ENCODE measurements around the gene CORO2A.
"Not testable (repeated sequence)": the region's sequence is repeated elsewhere in the genome, so short reads cannot be mapped to it uniquely, and the experiment has no call there.

The CORO2A gene

DNA sequence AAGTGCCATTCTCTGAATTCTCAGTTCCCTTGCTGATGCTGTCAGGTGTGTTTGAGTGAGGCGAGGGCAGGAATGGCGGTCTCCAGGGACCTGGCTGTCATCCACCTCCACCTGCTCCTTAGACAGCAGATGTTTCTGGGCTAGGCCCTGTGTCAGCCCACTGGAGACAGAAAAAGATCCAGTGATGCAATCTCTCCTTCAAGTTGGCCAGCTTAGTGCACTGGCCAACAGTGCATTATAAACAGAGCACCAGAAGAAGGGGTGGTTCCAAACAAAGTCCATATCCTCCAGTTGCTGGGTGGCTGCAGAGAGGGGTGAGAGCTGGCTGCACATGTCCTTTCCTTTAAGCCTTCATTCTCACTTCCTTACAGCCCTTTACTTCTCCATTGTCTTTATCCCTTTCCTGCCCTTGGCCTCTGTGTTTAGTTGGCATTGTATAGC, 109.4 kb downstream of the CORO2A start:
- TF ChIP-seq, protein P1, sequence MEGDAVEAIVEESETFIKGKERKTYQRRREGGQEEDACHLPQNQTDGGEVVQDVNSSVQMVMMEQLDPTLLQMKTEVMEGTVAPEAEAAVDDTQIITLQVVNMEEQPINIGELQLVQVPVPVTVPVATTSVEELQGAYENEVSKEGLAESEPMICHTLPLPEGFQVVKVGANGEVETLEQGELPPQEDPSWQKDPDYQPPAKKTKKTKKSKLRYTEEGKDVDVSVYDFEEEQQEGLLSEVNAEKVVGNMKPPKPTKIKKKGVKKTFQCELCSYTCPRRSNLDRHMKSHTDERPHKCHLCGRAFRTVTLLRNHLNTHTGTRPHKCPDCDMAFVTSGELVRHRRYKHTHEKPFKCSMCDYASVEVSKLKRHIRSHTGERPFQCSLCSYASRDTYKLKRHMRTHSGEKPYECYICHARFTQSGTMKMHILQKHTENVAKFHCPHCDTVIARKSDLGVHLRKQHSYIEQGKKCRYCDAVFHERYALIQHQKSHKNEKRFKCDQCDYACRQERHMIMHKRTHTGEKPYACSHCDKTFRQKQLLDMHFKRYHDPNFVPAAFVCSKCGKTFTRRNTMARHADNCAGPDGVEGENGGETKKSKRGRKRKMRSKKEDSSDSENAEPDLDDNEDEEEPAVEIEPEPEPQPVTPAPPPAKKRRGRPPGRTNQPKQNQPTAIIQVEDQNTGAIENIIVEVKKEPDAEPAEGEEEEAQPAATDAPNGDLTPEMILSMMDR (IDR thresholded peaks at IDR 0.05; ENCODE audit: control insufficient read depth, insufficient read depth, low read depth, low read length, missing control alignments), result no peak
- no peak for DNase-seq (ENCODE audit: low read depth)
- H3K4me3 ChIP-seq (ENCODE audit: control insufficient read depth, low read depth, low read length), result no peak overlapping the region

DNA sequence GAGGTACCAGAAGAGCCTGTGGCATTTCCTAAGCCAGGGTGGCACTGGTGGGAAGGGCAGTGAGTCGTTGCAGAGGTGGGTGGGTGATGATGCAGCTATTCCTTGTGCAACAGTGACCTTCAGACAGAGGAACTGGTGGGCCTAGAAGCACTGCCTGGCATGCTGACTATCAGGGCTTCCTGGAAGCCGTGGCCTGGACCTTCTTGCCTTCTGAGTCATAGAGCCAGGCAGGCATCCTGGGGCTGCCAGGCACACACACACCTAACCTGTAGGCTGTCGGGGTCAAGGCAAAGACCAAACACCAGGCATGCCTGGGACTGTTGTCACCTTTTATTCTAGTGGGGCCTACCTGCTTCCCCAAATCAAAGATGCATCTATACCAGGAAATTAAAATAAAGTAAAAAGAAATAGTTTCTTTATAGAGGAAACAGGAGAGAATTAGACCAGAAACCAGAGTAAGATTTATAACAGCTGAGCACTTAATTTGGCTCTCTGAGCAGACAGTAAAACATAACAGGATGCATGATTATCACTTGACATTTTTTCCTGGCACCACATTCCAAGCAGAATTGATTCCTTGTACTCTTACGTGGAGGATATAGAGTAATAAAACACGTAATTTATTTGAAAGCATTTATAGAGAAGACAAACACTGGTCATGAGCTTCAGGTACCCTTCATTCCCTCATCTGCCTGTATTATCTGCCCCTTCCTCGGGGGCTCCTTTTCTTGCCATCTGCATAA, 110.8 kb downstream of the CORO2A start:
- no peak overlapping the region for H3K4me3 ChIP-seq (ENCODE audit: control insufficient read depth, low read depth, low read length)
- TF ChIP-seq, protein P1 (IDR thresholded peaks at IDR 0.05; ENCODE audit: control insufficient read depth, insufficient read depth, low read depth, low read length, missing control alignments), result no peak
- DNase-seq (ENCODE audit: low read depth), result no peak

DNA sequence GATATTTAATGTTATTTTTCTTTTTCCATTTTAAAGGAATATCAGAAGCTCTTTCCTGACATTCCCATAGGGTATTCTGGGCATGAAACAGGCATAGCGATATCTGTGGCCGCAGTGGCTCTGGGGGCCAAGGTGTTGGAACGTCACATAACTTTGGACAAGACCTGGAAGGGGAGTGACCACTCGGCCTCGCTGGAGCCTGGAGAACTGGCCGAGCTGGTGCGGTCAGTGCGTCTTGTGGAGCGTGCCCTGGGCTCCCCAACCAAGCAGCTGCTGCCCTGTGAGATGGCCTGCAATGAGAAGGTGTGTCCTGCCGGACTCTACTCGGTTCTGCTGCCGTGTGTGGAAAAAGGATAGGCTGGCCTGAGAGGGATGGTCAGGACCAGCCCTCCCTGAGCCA, 111.7 kb downstream of the CORO2A start:
- H3K4me3 ChIP-seq (ENCODE audit: control insufficient read depth, low read depth, low read length), result no peak overlapping the region
- TF ChIP-seq, protein P1 (IDR thresholded peaks at IDR 0.05; ENCODE audit: control insufficient read depth, insufficient read depth, low read depth, low read length, missing control alignments), result no peak
- DNase-seq (ENCODE audit: low read depth), result no peak

DNA sequence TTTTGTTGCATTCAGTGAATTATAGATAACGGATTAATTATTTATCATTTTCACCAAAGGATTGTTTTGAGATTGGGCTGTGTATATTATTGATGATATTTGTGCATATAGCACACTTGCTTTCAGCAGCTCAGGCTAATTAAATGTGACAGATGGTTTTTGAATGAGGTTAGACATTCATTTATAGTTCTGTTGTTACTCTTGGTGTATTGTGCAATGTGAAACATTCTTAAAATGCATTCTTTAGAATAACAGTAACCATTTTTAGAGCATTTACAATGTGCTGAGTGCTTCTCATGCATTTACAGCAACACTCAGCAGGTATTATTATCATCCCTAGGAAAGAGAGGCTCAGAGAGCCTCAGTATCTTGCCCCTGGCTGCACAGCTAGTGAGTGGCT, 112.1 kb downstream of the CORO2A start:
- no peak overlapping the region for H3K4me3 ChIP-seq (ENCODE audit: control insufficient read depth, low read depth, low read length)
- DNase-seq (ENCODE audit: low read depth), result no peak
- TF ChIP-seq, protein P1 (IDR thresholded peaks at IDR 0.05; ENCODE audit: control insufficient read depth, insufficient read depth, low read depth, low read length, missing control alignments), result no peak

DNA sequence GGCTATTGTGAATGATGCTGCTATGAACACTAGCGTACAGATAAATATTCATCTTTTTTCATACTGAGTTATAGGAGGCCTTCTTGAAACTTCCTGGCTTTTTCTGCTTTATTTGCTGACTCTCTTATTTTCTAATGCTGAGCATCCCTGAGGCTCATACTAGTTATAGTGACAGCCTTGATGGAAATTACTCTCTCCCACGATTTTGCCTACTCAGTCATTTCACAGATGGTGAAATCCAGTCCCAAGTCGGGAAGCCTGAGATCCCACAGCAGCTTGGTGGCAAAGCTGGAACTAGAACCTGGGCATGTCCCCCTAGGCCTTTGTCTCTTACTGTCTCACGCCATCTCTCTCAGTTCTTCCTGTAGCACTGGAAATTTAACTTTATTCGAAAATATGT, 113.5 kb downstream of the CORO2A start:
- TF ChIP-seq, protein P1 (IDR thresholded peaks at IDR 0.05; ENCODE audit: control insufficient read depth, insufficient read depth, low read depth, low read length, missing control alignments), result no peak
- H3K4me3 ChIP-seq (ENCODE audit: control insufficient read depth, low read depth, low read length), result no peak overlapping the region
- no peak for DNase-seq (ENCODE audit: low read depth)

DNA sequence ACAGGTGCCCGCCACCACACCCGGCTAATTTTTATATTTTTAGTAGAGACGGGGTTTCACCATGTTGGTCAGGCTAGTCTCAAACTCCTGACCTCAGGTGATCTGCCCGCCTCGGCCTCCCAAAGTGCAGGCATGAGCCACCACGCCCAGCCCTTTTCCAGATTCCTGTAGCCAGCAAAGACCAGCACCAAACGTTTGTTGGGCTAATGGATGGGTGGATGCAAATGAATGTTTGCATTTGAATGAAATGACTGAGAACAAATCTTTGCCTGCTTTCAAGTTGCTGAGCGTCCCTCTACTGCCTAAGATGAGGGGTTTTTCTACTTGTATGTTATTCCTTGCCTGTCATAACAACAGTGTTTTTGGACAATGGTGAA, 115.9 kb downstream of the CORO2A start:
- not testable (repeated sequence) for H3K4me3 ChIP-seq (ENCODE audit: control insufficient read depth, low read depth, low read length); DNase-seq (ENCODE audit: low read depth)

DNA sequence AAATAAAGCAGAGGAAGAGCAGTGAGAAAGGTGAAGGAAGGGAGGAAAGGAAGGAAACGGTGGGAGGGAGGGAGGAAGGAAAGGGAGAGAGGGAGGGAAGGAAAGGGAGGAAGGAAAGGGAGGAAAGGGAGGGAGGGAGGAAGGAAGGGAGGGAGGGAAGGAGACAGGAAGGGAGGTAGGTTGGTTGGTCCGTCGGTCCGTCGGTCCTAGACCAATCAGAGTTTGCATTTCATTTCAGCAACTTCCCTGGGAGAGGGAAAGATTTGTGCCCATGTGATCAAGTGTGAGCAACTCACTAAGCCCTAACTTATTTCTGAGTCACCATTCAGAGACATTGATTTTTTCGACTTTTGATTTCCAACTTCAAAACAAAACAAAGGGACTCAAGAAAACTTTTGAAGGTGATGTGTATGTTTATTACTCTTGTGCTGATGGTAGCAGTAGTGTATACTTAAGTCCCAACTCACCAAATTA, 117.1 kb downstream of the CORO2A start:
- peak; percentile 79 for DNase-seq (ENCODE audit: low read depth)
- TF ChIP-seq, protein P1 (IDR thresholded peaks at IDR 0.05; ENCODE audit: control insufficient read depth, insufficient read depth, low read depth, low read length, missing control alignments), result no peak
- no peak overlapping the region for H3K4me3 ChIP-seq (ENCODE audit: control insufficient read depth, low read depth, low read length)
